Stimulated activated CD8-positive, alpha-beta memory T cell treated with anti-CD3 and anti-CD28 coated beads, Interleukin-15, amount 100 ng/mL, for 48 hours (primary cell): ENCODE data around the gene DSE.

Source experiments
- DNase-seq, 2 donors: peaks; one replicate each; pipeline ENCODE4 v3.0.0-alpha.2; 2020; ENCODE audit warnings: low read depth in 2 of 2

Gene DSE

DNA sequence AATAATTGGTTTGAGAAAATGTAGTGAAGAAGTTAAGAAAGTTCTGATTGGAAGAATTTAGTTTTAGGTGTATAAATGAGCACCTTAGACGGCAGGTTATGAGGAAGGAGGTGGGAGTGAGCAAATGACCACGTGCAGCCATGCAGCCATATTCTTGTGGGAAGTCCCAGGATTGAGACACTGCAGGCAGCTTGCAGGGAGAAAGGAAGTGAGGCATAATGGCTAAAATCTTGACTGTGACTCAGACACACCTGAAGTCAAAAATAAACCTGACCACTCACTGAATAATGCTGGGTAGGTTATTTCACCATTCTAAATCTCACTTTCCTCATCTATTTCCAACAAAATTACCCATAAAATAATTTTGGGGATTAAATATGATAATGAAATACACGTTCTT, 16.6 kb downstream of the DSE start:
- DNase-seq: no peak

DNA sequence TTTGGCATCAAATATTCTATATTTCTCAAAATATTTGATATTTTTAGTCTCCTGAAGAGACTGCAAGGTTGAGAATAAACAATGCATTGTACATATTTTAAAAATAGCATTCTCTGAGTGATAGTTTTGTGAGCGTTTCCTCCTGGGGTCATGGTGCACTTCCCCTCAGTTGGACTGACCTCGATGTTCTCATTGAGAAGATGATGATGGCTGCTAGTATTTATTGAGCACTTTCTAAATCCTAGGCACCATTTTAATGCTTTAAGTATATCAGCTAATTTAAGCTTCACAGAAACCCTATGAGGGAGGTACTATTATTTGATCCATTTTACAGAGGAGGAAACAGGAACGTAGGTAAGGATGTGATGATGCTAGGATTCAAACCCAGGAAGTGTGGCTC, 18.2 kb downstream of the DSE start:
- DNase-seq: no peak

DNA sequence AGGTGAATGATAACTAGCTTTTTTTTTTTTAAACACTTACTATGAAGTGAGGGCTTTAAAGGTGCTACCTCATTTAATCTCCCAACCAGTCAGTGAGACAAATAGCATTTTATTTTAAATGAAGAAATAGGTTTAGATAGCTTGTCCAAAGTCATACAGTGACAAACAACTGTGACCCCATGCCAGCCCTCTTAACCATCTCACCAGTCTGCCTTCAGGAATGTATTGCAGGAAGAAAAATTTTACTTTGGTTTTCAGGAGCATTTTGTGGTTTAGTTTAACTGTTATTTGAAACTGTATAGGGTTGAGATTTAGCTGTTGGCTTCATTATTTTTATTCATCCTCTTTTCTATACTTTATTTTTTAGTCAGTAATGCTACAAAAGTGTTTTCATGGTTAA, 18.6 kb downstream of the DSE start:
- no peak for DNase-seq

DNA sequence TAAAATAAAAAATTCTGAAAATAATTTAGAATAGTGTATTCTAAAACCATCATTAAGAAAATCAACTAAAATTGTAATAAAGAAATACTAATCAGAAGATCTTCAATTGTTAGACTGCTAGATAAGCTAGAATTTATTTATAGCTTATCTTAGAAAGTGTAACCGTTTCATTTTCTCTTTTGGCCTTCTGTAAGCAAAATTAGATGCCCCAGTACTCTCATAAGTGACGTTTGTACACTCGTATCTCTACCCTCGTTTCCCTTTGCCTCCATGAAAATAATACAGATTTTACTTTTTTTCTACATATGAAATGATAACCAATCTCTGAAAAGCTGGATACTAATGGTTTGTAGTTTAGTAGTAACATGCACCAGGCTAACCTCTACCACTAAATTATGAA, 19.8 kb downstream of the DSE start:
- no peak for DNase-seq

DNA sequence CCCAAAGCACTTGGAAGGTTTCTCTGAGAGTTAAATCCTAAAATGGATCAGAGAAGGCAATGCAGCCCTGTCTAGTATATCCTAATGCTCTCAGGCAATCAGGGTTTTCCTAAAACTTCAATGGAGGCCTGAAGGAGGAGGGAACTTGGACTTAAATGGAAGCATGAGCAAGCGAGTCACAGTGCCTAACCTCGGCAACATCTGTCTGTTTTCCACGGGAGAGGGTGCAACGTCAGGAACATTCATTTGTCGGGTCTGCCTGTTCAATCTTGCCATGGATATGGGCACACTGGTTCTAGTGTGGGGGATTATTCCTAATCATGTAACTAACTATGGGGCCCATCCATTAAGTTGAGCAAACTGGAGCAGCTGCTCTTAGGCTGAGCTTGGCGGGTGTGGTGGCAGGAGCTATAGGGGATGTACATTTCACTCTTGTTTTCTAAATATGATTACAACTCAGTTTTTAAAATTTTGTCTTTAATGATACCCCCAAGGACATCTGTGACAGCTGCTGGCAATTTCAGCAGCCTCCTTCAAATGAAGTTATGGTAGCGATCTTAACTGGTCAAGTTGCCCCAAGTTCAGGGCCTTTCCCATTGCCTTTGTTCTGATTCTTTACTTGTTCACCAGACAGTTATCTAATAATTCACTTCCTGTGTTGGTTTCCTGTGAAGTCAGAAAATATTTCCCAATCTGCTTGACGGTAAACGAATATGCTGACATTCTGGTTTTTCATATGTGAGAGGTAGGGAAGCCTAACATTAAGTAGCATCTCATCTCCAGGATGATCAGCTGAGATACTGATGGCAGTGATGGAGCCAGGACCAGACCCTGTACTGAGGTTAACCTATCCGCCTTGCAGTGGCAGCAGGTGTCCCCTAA, 21.6 kb downstream of the DSE start:
- no peak for DNase-seq

DNA sequence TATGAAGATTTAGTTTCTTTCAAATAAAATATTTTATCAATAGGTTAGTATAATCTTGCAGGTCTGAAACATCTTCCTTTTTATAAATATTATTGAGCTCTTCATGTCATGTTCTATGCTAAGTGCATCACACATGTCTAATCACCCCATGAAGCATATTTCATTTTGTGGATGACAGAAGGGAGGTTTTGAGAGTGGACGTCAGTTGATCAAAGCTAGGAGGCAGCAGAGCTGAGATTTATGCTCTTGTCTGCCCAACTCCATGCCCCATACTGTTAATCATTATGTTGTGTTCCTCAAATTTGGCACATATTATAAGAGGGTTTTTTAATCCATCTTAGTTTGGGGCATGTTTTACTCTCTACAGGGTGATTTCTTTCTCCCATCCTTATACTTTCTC, 22.7 kb downstream of the DSE start:
- no peak for DNase-seq

DNA sequence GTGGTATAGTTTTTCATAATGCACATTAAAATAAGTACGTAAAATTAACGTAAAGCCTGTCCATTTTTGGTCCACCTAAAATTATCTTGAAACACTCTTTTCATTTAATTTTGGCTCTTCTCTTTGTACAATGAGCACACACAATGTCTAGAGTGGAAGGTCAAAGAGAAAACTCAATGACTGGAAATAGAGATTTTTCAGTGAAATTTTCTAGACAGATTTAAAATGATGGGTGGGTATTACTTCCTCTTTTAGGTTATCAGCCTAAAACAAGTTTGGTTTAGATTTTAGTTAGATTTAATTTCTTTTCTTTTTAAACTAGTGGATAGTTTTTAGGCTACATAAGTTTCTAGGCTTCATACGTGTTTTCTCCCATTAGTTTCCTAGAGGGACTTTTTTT, 24.9 kb downstream of the DSE start:
- no peak for DNase-seq

DNA sequence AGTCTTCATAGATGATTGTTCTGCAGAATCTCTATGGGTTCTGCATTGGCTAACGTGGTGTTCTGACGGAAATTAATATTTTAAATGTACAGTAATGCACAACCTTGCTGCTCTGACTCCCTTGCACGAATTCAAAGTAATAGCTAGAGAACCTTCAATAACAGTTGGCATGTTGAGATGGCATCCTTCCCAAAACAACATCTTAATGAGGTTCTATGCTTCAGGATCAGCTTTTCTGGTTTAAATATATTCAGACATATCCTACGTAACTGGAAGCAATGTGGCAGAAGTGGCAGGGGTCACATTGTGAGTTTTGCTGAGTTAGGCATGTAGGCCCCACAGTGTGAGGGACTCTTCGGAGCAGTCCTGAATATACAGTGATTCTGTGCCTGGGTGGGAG, 25.7 kb downstream of the DSE start:
- no peak for DNase-seq

DNA sequence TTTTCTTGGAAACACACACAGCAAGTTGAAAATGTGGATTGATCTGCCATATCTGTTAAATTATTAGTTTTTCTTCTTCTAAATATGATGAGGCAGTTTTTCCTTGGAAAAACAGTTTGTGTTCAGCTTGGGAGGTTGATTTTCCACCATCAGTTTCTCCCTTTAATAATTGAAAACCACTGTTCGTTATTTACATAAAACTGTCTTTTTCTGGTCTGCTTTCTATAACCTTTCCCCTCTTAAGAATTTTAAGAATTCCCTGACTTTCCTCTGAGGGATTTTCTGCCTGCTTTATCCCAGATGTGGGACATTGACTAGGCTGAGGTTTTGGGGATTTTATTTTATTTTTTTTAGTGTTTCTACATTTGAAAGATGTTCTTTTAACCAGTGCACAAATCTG, 27.2 kb downstream of the DSE start:
- DNase-seq: no peak

DNA sequence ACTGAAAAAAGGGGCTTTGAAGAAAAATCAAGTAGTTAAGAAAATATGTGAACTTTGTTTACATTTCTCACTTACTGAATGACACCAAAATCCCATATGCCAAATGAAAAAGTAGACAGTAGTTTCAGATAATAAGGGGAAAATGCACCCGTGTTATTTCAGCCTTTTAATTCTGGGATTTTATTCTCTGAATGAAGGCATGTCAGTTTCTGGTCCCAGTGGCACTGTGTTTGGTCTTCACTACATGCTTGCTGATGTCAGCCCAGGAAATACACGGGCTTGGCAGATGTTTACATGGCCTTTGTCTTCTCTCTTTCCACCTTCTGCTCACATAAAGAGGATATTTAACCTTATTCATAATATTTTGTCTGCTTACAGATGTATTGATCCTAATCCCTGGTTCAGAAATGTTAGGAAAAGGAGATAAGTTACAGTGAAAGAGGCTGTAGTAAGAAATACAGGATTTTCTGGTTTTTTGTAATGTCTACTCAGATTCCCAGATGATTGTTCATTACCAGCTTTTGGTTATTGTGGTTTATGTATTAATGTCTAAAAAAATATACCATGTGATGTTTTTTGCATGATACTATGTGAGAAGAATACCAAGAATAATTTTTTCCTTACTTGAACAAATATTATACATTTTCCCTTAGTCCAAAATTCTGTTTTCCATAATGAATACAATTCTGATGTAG, 27.7 kb downstream of the DSE start:
- DNase-seq: no peak

DNA sequence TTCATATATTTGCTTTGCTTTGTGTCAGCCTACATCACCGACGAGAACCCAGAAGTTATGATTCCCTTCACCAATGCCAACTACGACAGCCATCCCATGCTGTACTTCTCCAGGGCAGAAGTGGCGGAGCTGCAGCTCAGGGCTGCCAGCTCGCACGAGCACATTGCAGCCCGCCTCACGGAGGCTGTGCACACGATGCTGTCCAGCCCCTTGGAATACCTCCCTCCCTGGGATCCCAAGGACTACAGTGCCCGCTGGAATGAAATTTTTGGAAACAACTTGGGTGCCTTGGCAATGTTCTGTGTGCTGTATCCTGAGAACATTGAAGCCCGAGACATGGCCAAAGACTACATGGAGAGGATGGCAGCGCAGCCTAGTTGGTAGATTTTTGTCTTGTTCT, 28.5 kb downstream of the DSE start:
- DNase-seq: no peak

DNA sequence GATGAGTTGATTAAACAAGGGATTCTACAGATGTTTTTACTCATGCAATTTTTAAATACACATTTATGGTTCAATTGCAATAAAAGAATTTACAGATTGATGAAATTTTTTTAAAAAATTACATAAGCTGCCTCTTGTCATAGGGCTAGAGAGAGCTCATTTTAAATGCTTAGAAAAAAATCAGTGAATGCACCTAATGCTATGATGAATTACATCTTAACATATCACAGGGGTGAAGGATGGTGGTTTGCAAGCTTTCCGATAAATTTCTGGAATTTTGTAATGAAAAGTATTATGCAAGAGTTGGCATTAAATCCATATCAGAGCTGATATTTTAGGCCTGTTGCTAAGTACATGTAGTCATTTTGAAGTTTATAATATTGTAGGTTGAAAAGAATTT, 29.6 kb downstream of the DSE start:
- no peak for DNase-seq

DNA sequence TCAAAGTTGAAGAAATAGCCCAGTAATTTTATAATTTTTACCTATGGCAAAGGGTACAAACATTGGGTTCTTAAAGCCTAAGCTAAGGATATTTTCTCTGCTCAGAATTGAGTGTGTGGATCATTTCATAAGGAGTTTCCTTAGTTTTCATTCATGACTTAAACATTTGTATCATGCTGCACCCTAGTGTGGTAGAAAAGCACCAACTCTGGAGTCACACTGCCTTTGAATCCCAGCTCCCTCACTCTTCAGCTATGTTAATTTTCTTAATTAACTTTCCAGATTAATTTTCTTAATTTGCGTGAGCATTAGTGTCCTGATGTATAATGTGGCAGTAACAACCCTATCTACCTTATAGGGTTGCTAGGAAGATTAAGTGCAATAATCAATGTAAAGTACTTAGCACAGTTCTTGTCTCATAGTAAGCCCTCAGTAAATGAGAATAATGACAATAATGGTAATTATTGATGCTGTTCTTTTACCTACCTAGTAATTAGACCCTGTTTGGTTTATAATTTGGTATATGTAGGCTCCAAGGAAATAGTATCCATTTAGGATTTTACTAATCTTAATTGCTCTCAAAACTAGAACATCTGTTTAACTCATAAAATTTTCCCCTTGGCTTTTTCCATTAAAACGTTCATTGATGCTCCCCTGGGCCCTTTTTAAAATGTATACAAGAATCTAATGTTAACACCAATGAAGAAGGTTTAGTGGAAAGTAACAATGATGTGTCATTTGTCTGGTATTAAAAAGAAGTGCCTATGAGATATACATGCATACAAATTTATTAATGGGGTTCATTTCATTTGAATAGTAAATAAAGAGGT, 31.6 kb downstream of the DSE start:
- DNase-seq: no peak

DNA sequence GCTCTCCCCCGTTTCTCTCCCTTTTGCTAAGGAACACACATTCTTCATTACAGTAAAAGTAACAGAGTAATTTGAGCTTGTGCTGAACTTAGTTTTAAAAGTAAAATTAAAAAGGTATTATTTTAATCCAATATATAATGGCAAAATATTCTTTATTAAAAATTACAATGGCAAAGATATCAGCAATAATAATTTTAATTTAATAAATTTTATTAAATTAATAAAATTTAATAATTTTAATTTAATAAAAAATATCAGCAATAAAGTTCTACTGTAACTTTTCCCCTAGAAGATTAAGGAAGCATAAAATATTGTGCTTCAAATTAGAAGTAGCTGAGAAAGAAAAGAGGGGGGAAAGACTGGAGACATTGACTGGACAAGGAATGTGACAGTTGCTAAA, 32.5 kb downstream of the DSE start:
- no peak for DNase-seq

DNA sequence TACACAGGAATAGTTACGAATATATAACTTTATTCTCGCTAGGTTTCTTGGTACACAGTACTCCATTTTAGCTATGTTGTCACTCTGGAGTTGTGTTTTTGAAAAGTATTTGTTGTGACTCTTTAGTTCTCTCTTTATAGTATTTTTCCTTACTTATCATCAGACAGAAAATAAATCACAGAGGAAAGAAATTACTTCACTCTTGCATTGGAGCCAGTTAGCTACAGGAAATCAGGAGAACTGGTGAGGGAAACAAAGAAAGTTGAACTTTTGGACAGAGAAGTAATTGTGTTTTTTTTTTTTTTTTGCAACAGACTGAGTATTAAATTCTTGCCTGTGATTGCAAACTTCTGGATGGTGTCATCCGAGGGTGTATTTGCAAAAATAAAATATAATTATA, 33.9 kb downstream of the DSE start:
- no peak for DNase-seq

DNA sequence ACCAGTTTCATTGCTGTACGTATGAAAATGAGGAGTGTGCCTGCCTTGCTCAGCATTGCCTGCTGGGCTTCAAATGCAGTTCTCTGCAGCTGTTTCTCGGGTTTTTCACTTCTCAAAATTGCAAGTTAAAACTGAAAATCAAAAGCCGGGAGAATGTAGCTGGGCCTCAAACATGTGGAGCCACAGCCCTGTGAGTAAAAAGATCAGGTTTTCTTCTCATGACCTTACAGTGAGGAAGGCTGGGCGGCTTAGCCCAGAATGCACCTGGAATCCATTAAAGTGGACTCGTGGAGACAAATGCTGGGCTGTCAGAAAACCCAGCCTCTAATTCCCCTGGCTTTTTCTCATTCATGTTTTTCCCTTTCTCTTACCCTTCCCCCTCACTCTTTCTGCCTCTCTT, 34.4 kb downstream of the DSE start:
- no peak for DNase-seq

DNA sequence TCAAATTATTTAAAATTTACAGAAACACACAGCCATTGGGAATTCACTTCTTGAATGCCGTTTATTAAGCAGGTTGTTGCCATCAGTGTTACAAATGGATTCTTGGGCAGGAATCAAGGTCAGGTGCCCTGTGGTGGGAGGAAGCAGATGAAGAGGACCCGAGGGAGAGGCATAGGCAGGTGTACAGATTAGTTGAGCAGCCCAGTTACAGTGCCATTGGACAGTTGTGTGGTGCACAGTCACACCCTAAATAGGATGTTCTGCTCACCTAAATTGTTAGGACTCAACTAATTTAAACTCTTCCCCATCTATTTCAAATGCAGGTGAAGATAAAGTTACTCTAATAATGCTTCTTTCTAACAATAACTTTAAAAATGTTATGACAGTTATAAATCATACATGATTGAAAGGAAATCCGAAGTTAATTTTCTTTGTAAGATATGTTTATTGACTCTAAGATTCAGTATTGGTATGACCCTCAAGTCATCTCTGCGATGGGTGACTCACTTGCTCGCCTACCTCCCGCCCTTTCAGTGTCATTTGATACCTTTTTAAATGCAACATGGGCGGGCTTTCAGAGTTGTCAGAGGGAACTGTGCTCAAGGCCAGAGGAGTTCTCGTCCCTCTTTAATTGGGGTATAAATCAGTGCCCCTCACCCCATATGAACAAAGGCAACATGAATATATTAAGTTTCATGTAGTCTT, 35.1 kb downstream of the DSE start:
- DNase-seq: no peak

DNA sequence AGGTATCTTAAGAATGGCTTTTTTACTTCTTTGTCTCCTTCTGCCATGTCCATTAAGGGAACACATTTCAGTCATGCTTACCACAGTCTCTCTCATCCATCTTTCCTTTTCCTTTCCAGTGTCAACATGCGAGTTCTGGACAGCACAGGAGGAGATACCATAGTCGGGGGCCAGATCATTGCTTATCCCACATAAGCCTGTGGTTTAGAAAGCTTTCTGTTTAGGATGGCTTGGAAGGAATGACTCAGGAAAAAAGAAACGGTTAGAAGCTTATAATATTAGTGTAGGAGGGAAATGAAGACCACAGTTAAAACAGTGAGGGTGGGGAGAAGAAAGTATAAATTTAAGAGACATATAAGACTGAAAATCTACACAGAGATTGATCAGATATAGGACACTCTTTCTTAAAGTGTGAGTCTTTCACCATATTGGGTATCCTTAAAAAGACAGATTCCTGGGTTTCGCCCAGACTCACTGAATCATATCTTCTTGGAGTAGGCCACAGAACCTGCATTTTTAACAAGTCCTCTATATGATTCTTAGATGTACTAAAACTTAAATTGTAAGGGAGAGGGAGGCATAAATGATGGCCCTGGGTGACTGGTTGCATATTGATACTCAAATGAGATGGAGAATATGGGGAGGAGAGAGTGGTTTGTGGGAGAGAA, 36.1 kb downstream of the DSE start:
- no peak for DNase-seq

DNA sequence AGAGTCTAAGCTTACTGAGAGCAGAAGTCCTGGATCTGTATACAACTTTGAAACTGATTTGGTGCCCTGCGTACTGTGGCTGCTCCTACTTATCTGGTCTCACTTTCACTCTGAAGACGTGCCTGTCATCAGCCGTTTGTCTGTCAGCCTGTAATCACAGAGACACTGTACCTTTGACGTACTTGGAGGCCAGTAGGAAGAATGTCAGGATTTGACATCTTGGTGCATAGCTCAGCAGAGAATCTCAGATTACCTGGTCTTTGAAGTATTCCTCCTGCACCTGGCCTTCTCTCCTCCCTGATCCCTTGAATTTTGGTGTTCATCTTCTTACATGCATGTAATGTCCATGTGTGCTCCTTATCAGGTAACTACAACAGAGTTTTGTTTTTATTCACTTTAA, 37.7 kb downstream of the DSE start:
- no peak for DNase-seq

DNA sequence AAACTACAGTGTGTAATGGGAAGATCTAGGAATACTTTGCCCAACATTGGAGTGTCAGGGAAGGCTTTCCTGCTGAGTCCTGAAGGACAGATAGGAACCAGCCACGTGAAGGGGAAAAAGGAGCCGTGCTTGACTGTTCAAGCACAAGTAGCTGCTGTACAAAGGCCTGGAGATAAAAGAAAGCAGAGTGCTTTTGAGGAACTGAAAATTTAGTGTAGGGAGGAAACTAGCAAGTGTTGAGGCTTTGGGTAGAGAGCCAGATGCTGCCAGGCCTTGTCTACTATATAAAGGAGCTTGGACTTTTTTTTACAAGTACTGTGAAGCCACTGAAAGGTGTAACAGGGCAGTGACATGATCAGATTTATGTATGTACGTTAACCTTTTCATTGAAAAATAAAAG, 39.0 kb downstream of the DSE start:
- DNase-seq: no peak

DNA sequence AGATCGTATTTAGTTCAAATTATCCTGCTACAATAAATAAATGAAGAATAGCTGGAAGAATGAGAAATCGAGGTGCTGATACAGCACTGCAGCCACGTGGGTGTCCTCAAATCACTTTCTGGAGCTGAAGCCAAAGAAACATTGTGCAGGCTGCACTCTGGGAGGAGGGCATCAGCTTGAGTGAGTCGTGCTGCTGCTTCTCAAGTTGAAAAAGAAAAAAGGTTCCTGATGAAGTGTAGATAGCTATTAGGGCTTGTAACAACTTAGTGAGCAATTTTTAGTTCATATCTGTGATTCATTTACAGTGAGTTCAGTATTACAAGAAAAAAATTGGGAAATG, 40.5 kb downstream of the DSE start:
- no peak for DNase-seq

DNA sequence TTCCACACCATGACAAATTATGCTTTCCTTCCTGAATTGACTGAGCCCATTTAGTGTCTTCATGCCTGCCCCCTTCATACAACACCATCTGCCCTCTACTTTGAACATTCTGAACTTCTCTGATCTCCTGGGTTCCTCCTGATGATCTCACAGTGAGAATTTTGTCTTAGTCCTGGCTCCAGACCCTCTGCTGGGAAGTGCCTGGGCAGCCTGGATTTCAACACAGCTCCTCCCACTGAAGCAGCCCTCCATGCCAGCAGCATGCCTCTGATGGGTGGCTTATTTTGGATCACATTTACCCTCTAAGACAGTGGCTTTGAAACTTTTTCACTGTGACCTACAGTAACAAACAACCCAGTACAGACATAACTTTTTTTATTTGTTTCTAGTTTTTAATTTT, 41.5 kb downstream of the DSE start:
- no peak for DNase-seq
